ENCODE results near the gene ZNF620. TPM values are rescaled to one million over a fixed set of nuclear protein-coding genes. Genes with fewer than 3 reads are reported as not detected.

The ZNF620 gene
- total RNA-seq, 4 donors from 2014 or later, result 1.2 to 3.3 (median 2.2) TPM

DNA sequence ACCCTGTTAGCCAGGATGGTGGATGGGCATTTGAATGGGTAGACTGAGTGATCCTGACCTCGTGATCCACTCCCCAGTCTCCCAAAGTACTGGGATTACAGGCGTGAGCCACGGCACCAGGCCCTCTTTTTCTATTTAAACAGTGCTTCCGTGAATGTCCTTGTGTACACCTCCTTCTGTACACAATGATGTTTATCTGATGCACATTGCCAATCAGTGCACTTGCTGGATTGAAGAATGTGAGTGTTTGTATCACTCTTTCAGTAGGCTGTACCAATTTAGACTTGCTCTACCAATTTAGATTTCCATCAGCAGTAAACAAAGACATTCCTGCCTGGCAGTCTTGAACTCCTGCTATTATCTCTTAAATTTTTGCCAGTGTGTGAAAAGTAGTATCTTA is 37.8 kb upstream of the ZNF620 start:
- TF ChIP-seq, protein P1, sequence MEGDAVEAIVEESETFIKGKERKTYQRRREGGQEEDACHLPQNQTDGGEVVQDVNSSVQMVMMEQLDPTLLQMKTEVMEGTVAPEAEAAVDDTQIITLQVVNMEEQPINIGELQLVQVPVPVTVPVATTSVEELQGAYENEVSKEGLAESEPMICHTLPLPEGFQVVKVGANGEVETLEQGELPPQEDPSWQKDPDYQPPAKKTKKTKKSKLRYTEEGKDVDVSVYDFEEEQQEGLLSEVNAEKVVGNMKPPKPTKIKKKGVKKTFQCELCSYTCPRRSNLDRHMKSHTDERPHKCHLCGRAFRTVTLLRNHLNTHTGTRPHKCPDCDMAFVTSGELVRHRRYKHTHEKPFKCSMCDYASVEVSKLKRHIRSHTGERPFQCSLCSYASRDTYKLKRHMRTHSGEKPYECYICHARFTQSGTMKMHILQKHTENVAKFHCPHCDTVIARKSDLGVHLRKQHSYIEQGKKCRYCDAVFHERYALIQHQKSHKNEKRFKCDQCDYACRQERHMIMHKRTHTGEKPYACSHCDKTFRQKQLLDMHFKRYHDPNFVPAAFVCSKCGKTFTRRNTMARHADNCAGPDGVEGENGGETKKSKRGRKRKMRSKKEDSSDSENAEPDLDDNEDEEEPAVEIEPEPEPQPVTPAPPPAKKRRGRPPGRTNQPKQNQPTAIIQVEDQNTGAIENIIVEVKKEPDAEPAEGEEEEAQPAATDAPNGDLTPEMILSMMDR (IDR thresholded peaks at IDR 0.05), result no peak
- TF ChIP-seq EP300 (IDR thresholded peaks at IDR 0.05), result no peak
- TF ChIP-seq POLR2A (IDR thresholded peaks at IDR 0.05), result no peak
- Histone ChIP-seq H3K36me3 (peaks cover 2 to 50% (median 11%) of the 10 kb centered on the region in 3 donors), H3K4me3 (no peak overlapping the region), H3K9me3 (no peaks in the 10 kb centered on the region), H3K4me1 (no peaks in the 10 kb centered on the region), H3K27ac (no peak overlapping the region), H3K27me3 (no peaks in the 10 kb centered on the region)
- WGBS, 2 donors, result 73 to 89% methylated on average over 4 of the region's 4 CpGs
- no peak for DNase-seq (ENCODE audit: low spot score in 2 of 2)

DNA sequence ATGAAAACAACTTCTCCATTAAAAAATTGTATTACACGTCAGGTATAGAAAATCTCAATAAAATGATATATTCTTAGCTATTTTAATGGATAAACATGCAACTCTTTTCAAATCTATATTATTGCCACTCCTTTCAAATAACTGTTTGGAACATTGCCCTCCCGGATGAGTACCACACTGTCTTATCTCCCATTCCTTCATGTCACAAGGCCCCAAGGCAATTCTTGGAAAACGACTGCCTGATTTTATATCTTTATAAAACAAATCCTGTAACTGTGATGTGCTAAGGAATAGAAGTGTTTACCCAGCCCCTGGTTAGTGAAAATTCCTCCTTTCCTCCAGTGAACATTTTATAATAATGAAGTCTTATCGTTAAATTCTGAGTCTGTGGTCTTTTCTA is 35.1 kb upstream of the ZNF620 start:
- DNase-seq (ENCODE audit: low spot score in 2 of 2), result no peak
- Histone ChIP-seq H3K36me3 (peaks cover 0 to 23% (median 0%) of the 10 kb centered on the region in 3 donors), H3K27me3 (no peaks in the 10 kb centered on the region), H3K9me3 (no peaks in the 10 kb centered on the region), H3K27ac (no peak overlapping the region), H3K4me3 (no peak overlapping the region), H3K4me1 (no peaks in the 10 kb centered on the region)
- 84 to 87% methylated on average over 4 of the region's 4 CpGs for WGBS, 2 donors
- TF ChIP-seq POLR2A (IDR thresholded peaks at IDR 0.05) (no peak), EP300 (IDR thresholded peaks at IDR 0.05) (no peak)
- TF ChIP-seq, protein P1 (IDR thresholded peaks at IDR 0.05), result no peak

DNA sequence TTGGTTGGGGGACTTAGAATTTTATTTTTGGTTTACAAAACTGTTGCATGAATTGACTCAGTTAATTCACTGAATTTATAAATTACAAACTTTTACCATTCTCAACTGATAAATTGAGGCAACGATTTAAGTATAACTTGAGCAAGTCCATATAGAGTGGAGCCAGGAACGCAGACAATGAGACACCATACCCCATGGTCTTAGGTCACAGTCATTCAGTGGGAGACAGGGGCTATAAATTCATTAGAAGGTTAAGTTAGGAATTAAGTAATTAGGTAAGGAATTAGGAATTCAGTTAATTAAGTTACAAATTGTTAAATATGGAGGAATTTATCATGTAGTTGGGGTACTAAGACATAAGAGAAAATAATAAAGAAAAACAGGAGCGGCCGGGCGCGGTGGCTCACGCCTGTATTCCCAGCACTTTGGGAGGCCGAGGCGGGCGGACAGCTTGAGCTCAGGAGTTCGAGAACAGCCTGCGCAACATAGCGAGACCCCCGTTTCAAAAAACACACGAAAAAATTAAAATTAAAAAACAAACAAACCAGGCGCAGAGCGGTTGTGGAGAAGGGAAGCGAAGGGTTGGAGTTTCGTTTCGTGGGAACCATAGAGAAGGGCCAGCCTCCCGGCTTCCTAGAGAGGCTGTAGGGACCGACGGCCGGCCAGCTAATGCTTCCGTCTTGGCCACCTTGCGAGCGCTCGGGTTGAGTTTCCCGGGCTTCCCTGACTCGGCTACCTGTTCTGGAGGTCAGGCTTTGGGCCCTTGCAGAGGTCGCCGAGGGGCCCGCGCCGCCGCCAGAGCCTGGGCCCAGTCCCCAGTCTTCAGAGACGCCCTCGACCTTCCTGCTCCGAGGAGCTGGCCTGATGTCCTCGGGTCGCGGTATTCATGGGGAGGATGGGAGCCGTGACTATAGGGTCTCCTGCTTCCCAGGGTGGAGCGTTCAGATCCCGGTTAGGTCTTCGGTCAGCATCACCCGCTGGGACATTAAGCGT is 29.1 kb upstream of the ZNF620 start, which contains the start of gene ZNF619:
Gene ZNF619 (plus strand): TSS at position 645 of the 993 bp plus-strand sequence. CDS start 858 bp downstream, outside the sequence.
- Histone ChIP-seq H3K27ac (peak within 1 kb of the TSS; percentile 37 to 87 (median 72)), H3K36me3 (peaks cover 0 to 26% (median 0%) of the 10 kb centered on the region in 3 donors), H3K4me1 (peaks cover 0 to 13% (median 3%) of the 10 kb centered on the region in 4 donors), H3K27me3 (no peaks in the 10 kb centered on the region), H3K9me3 (no peaks in the 10 kb centered on the region), H3K4me3 (peak within 1 kb of the TSS; percentile 74 to 90 (median 78))
- WGBS, 2 donors, result 17% methylated on average over 39 to 45 of the region's 48 CpGs
- peak; percentile 49 to 55 for DNase-seq (ENCODE audit: low spot score in 2 of 2)
- TF ChIP-seq POLR2A (IDR thresholded peaks at IDR 0.05) (no peak), EP300 (IDR thresholded peaks at IDR 0.05) (peak in 1 of 2 donors; percentile 39)
- TF ChIP-seq, protein P1 (IDR thresholded peaks at IDR 0.05), result no peak

DNA sequence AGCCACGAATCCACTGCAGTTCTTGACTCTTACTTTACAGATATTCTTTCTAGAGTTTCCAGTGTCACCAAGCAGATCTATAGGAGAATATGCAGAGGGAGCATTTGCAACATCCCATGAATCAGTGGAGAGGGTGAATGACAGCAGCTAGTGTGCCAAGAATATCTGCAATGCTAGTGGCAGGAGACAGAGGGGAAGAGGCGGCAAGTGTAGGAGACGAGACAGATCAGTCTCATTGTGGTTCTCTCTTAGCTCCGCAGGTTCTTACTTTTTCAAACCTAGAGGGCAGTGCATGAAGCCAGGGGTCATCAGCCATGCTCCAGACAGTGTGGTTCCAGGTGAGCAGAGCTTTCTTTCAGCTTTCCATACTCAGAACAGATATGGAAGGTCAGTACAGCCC is 28.2 kb upstream of the ZNF620 start:
- no peak for DNase-seq (ENCODE audit: low spot score in 2 of 2)
- H3K27ac ChIP-seq, result peak overlapping the region in 2 of 4 donors; percentile 80 to 87
- H3K27me3 ChIP-seq, result no peaks in the 10 kb centered on the region
- H3K36me3 ChIP-seq, result peaks cover 0 to 35% (median 0%) of the 10 kb centered on the region in 3 donors
- H3K4me1 ChIP-seq, result peaks cover 0 to 13% (median 3%) of the 10 kb centered on the region in 4 donors
- H3K9me3 ChIP-seq, result no peaks in the 10 kb centered on the region
- peak overlapping the region; percentile 74 to 90 (median 78) for H3K4me3 ChIP-seq
- TF ChIP-seq EP300 (IDR thresholded peaks at IDR 0.05) (no peak), POLR2A (IDR thresholded peaks at IDR 0.05) (no peak)
- TF ChIP-seq, protein P1 (IDR thresholded peaks at IDR 0.05), result no peak
- 31 to 38% methylated on average over 4 of the region's 4 CpGs for WGBS, 2 donors

DNA sequence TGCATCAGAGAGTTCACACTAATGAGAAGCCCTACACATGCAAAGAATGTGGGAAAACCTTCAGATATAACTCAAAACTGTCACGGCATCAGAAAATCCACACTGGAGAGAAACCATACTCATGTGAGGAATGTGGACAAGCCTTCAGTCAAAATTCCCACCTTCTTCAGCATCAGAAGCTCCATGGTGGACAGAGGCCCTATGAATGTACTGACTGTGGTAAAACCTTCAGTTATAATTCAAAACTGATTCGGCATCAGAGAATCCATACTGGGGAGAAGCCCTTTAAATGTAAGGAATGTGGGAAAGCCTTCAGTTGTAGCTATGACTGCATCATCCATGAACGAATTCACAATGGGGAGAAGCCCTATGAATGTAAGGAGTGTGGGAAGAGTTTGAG is 18.7 kb upstream of the ZNF620 start:
- Histone ChIP-seq H3K4me3 (no peak overlapping the region), H3K27ac (no peak overlapping the region), H3K27me3 (no peaks in the 10 kb centered on the region), H3K4me1 (no peaks in the 10 kb centered on the region), H3K9me3 (peaks cover 0 to 35% (median 9%) of the 10 kb centered on the region in 4 donors), H3K36me3 (peaks cover 0 to 86% (median 9%) of the 10 kb centered on the region in 3 donors)
- TF ChIP-seq, protein P1 (IDR thresholded peaks at IDR 0.05), result no peak
- TF ChIP-seq POLR2A (IDR thresholded peaks at IDR 0.05) (no peak), EP300 (IDR thresholded peaks at IDR 0.05) (no peak)
- WGBS, 2 donors, result 93 to 97% methylated on average over 3 of the region's 3 CpGs
- no peak for DNase-seq (ENCODE audit: low spot score in 2 of 2)

All from tibial nerve (tissue), 4 donors.